T-helper 1 cell treated with Interleukin-12 subunit alpha and Interleukin-12 subunit beta and Interleukin-4 antibody, amounts not matched to agents 30 μg/mL and 1 μg/mL, for 36 hours (primary cell): ENCODE data around the gene CEMIP.

Experiments
- H3K27ac Mint-ChIP-seq: one replicate; pipeline ENCODE4 v1.8.0; 2021; ENCODE audit warnings: mild to moderate bottlenecking, mixed read lengths
- H3K27me3 Mint-ChIP-seq: one replicate; pipeline ENCODE4 v1.8.0; 2021; ENCODE audit warnings: low read depth, mixed read lengths
- H3K36me3 Mint-ChIP-seq: one replicate; pipeline ENCODE4 v1.8.0; 2021; ENCODE audit warnings: low read depth, mixed read lengths
- H3K4me1 Mint-ChIP-seq: one replicate; pipeline ENCODE4 v1.8.0; 2021; ENCODE audit warnings: low read depth, mixed read lengths
- H3K4me3 Mint-ChIP-seq: one replicate; pipeline ENCODE4 v1.8.0; 2021; ENCODE audit warnings: mild to moderate bottlenecking, moderate library complexity, mixed read lengths
- H3K9me3 Mint-ChIP-seq: one replicate; pipeline ENCODE4 v1.8.0; 2021; ENCODE audit warnings: mixed read lengths

CEMIP gene

GRCh38 chr15:80878242-80878866 lies 99.2 kb downstream of the CEMIP start:
- Mint-ChIP-seq H3K4me1 (no peaks in the 10 kb centered on the region), H3K9me3 (no peaks in the 10 kb centered on the region), H3K27ac (no peak overlapping the region), H3K36me3 (no peaks in the 10 kb centered on the region), H3K4me3 (no peak overlapping the region), H3K27me3 (peaks cover 6% of the 10 kb centered on the region)

GRCh38 chr15:80878867-80879250 lies 99.7 kb downstream of the CEMIP start:
- no peaks in the 10 kb centered on the region for H3K4me1 Mint-ChIP-seq
- no peaks in the 10 kb centered on the region for H3K9me3 Mint-ChIP-seq
- H3K4me3 Mint-ChIP-seq = no peak overlapping the region
- no peaks in the 10 kb centered on the region for H3K36me3 Mint-ChIP-seq
- peaks cover 6% of the 10 kb centered on the region for H3K27me3 Mint-ChIP-seq
- H3K27ac Mint-ChIP-seq = no peak overlapping the region

DNA sequence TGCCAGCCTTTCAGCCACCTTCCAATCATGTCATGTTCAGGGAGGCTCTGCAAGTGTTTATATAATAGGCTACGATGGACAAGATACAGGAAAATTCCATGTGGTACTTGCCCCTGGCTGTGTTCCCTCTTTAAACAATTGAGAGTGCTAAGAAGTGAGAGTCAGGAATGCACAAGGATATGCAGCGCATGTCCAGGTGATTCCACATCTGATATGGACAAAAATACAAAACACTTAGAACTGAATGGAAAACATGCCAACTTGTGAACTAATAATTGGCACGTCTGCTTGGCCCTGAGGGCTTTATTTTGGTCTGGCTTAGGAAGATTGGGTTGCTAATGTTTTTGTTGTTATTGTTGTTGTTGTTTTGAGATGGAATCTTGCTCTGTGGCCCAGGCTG lies 100.9 kb downstream of the CEMIP start:
- H3K27ac Mint-ChIP-seq = no peak overlapping the region
- H3K9me3 Mint-ChIP-seq = no peaks in the 10 kb centered on the region
- no peak overlapping the region for H3K4me3 Mint-ChIP-seq
- peaks cover 6% of the 10 kb centered on the region for H3K27me3 Mint-ChIP-seq
- H3K4me1 Mint-ChIP-seq = no peaks in the 10 kb centered on the region
- H3K36me3 Mint-ChIP-seq = no peaks in the 10 kb centered on the region

- no peaks in the 10 kb centered on the region for H3K27me3 Mint-ChIP-seq
- no peak overlapping the region for H3K27ac Mint-ChIP-seq
- no peak overlapping the region for H3K4me3 Mint-ChIP-seq
- H3K36me3 Mint-ChIP-seq = no peaks in the 10 kb centered on the region
- H3K9me3 Mint-ChIP-seq = no peaks in the 10 kb centered on the region
- H3K4me1 Mint-ChIP-seq = peaks cover 2% of the 10 kb centered on the region
Observed at GRCh38 chr15:80883641-80884040, 104.5 kb downstream of the CEMIP start.

- Mint-ChIP-seq H3K4me1 (peaks cover 2% of the 10 kb centered on the region), H3K27me3 (no peaks in the 10 kb centered on the region), H3K27ac (no peak overlapping the region), H3K9me3 (no peaks in the 10 kb centered on the region), H3K36me3 (no peaks in the 10 kb centered on the region), H3K4me3 (no peak overlapping the region)
Observed at GRCh38 chr15:80885016-80885579, 105.9 kb downstream of the CEMIP start.

DNA sequence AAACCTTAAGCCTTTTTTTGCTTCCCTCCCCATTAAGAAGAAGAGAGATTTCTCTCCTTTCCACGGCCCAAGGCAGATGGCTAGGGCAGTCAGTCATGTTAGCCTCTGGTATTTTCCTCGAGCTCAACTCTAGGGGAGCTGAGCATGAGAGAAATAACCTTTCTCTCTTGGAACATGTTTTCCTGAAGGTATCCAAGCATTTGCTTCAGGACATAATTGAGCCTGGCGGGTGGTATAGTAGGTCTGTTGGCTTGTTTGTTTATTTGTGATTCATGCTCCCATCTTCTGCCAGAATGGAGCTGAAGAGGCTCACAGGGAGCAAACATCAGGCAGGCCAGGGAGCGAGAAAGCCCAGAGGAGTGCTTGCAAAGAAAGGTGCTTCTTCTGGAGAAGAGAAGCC lies 108.0 kb downstream of the CEMIP start:
- Mint-ChIP-seq H3K9me3 (no peaks in the 10 kb centered on the region), H3K36me3 (no peaks in the 10 kb centered on the region), H3K4me1 (peaks cover 2% of the 10 kb centered on the region), H3K4me3 (no peak overlapping the region), H3K27me3 (no peaks in the 10 kb centered on the region), H3K27ac (no peak overlapping the region)

GRCh38 chr15:80888846-80889245 lies 109.7 kb downstream of the CEMIP start:
- H3K4me1 Mint-ChIP-seq = peaks cover 2% of the 10 kb centered on the region
- H3K36me3 Mint-ChIP-seq = no peaks in the 10 kb centered on the region
- no peak overlapping the region for H3K4me3 Mint-ChIP-seq
- H3K27me3 Mint-ChIP-seq = no peaks in the 10 kb centered on the region
- H3K9me3 Mint-ChIP-seq = no peaks in the 10 kb centered on the region
- no peak overlapping the region for H3K27ac Mint-ChIP-seq

DNA sequence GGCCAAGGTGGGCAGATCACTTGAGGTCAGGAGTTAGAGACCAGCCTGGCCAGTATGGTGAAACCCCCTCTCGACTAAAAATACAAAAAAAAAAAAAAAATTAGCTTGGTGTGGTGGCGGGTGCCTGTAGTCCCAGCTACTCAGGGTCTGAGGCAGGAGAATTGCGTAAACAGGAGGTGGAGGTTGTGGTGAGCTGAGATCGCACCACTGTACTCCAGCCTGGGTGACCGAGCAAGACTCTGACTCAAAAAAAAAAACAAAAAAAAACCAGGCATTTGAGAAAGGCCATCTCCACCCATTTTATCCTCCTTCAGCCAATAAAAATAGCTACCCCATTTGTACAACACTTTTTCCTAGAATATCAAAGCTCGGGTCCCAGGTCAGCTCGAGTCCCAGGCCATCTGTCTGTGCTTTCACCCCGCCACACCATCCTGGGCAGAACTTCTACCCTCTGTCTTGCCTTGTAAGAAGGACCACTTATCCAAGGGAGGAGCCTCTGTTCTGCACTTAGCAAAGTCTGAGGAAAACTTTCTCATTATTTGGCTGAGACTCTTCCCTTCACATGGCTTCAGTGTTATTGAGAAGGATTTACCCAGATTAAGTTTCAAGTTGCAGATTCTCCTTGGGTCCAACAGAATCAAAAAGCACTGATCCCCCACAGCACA lies 111.3 kb downstream of the CEMIP start:
- no peak overlapping the region for H3K4me3 Mint-ChIP-seq
- no peaks in the 10 kb centered on the region for H3K27me3 Mint-ChIP-seq
- H3K9me3 Mint-ChIP-seq = no peaks in the 10 kb centered on the region
- peaks cover 2% of the 10 kb centered on the region for H3K4me1 Mint-ChIP-seq
- H3K36me3 Mint-ChIP-seq = no peaks in the 10 kb centered on the region
- H3K27ac Mint-ChIP-seq = no peak overlapping the region

DNA sequence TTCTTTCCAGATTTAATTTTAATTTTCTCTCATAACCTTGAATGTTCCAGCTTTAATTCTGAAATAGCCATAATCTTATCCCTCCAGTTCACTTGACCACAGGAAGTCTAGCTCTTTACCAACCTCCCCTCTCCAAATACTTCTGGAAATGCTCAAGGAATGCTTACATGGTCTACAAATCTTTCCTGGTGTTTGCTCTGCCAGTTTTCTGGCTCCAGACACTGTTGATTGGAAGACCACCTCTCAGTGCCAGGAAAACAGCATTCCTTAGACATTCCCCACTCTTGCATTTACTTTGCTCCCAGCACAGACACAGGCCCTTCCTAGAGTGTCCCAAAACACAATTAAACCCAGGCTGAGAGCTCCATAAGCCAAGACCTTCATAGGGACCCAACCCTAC lies 111.8 kb downstream of the CEMIP start:
- Mint-ChIP-seq H3K27ac (no peak overlapping the region), H3K36me3 (no peaks in the 10 kb centered on the region), H3K27me3 (no peaks in the 10 kb centered on the region), H3K9me3 (peaks cover under 1% of the 10 kb centered on the region), H3K4me1 (peaks cover 2% of the 10 kb centered on the region), H3K4me3 (no peak overlapping the region)

GRCh38 chr15:80892414-80892813 lies 113.2 kb downstream of the CEMIP start:
- Mint-ChIP-seq H3K9me3 (peaks cover 6% of the 10 kb centered on the region), H3K27ac (no peak overlapping the region), H3K27me3 (no peaks in the 10 kb centered on the region), H3K4me1 (peaks cover 2% of the 10 kb centered on the region), H3K36me3 (peaks cover 3% of the 10 kb centered on the region), H3K4me3 (no peak overlapping the region)

DNA sequence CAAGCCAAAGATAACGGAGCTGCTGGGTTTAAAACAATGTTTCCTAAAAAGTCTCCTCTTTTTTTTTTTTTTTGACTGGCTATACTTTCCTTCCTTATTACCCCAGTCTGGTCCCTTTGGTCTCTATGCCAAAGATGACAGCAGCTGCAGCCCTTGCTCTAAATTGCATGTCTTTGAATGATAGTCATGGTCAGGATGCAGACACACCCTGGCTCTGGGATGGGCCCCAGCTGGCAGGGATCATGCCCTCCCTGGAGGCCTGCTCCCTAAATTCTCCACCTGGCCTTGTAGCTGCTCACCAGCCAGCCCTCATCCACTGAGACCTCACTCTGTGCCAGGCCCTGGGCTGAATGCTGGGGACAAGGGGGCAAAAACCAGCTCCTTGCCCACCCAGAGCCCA lies 114.6 kb downstream of the CEMIP start:
- H3K9me3 Mint-ChIP-seq = peaks cover 6% of the 10 kb centered on the region
- H3K4me1 Mint-ChIP-seq = no peaks in the 10 kb centered on the region
- no peaks in the 10 kb centered on the region for H3K27me3 Mint-ChIP-seq
- H3K36me3 Mint-ChIP-seq = peaks cover 3% of the 10 kb centered on the region
- no peak overlapping the region for H3K4me3 Mint-ChIP-seq
- H3K27ac Mint-ChIP-seq = no peak overlapping the region

GRCh38 chr15:80895091-80895490 lies 115.9 kb downstream of the CEMIP start:
- H3K27me3 Mint-ChIP-seq = no peaks in the 10 kb centered on the region
- no peak overlapping the region for H3K4me3 Mint-ChIP-seq
- H3K9me3 Mint-ChIP-seq = peaks cover 6% of the 10 kb centered on the region
- no peaks in the 10 kb centered on the region for H3K4me1 Mint-ChIP-seq
- H3K27ac Mint-ChIP-seq = no peak overlapping the region
- H3K36me3 Mint-ChIP-seq = peaks cover 3% of the 10 kb centered on the region

- H3K36me3 Mint-ChIP-seq = peaks cover 3% of the 10 kb centered on the region
- no peaks in the 10 kb centered on the region for H3K4me1 Mint-ChIP-seq
- peaks cover 6% of the 10 kb centered on the region for H3K9me3 Mint-ChIP-seq
- H3K4me3 Mint-ChIP-seq = no peak overlapping the region
- no peak overlapping the region for H3K27ac Mint-ChIP-seq
- H3K27me3 Mint-ChIP-seq = no peaks in the 10 kb centered on the region
Observed at GRCh38 chr15:80895965-80896364, 116.8 kb downstream of the CEMIP start.

- Mint-ChIP-seq H3K27ac (no peak overlapping the region), H3K4me3 (no peak overlapping the region), H3K9me3 (peaks cover 6% of the 10 kb centered on the region), H3K4me1 (no peaks in the 10 kb centered on the region), H3K36me3 (peaks cover 3% of the 10 kb centered on the region), H3K27me3 (no peaks in the 10 kb centered on the region)
Observed at GRCh38 chr15:80898040-80898439, 118.9 kb downstream of the CEMIP start.

- Mint-ChIP-seq H3K4me1 (no peaks in the 10 kb centered on the region), H3K9me3 (no peaks in the 10 kb centered on the region), H3K4me3 (no peak overlapping the region), H3K36me3 (no peaks in the 10 kb centered on the region), H3K27ac (no peak overlapping the region), H3K27me3 (no peaks in the 10 kb centered on the region)
Observed at GRCh38 chr15:80902298-80902801, 123.2 kb downstream of the CEMIP start.
